Thyroid gland (tissue), 4 donors: ENCODE data around the gene PI16. TPM values are rescaled to one million over a fixed set of nuclear protein-coding genes. Genes with fewer than 3 reads are reported as not detected.

Experiments
- DNase-seq, 2 donors: peaks; one replicate each; pipeline ENCODE4 v3.0.0-alpha.2; 2019
- H3K27ac ChIP-seq, 3 donors: fragments of 200-600 bp; sonication (generic); 1 replicate in 2 of 3; 2 replicates in 1 of 3; pipeline ENCODE4 v1.5.1; 2016 to 2019; ENCODE audit warnings: mild to moderate bottlenecking in 1 of 3, moderate library complexity in 1 of 3
- H3K27me3 ChIP-seq: fragments of 200-600 bp; sonication (generic); one replicate; pipeline ENCODE4 v1.5.1; 2019
- H3K36me3 ChIP-seq, 2 donors: fragments of 200-600 bp; sonication (generic); one replicate each; pipeline ENCODE4 v1.5.1; 2016 to 2019
- H3K4me1 ChIP-seq, 2 donors: fragments of 200-600 bp; sonication (generic); one replicate each; pipeline ENCODE4 v1.5.1; 2017 to 2019
- H3K4me3 ChIP-seq, 3 donors: fragments of 200-600 bp; sonication (generic); replicated peaks in 1 of 3; 1 replicate in 2 of 3; 2 replicates in 1 of 3; pipeline ENCODE4 v1.5.1; 2016; ENCODE audit warnings: mild to moderate bottlenecking in 1 of 3
- H3K9me3 ChIP-seq: fragments of 200-600 bp; sonication (generic); one replicate; pipeline ENCODE4 v1.5.1; 2017
- POLR2A ChIP-seq, 2 donors: fragments of 450-650 bp; IDR thresholded peaks; one replicate each; pipeline ENCODE4 v1.6.1; 2017; ENCODE audit warnings: antibody characterized with exemption in 2 of 2, mild to moderate bottlenecking in 2 of 2, moderate library complexity in 1 of 2
- WGBS, 2 donors: methylation state at CpG; one replicate each; pipeline ENCODE4 v1.1.5; 2017; 5-methylcytosine and 5-hydroxymethylcytosine counted together
- intact Hi-C: fragments of 100-400 bp; cut with DNase I; formaldehyde crosslinking; loops from one replicate; pipeline ENCODE4 v1.15.1; 2023
- total RNA-seq, 4 donors: library from RNA; depleted of rRNA; stranded (reverse); fragments of >200 nt; gene quantifications; one replicate each; pipeline ENCODE4 v1.2.3, GENCODE V29; 2016
- TF ChIP-seq, protein P1 (sequence below), 6 experiments: fragments of 200-600 bp in 3 of 6; fragments of 450-650 bp in 3 of 6; sonication (generic) in 3 of 6; IDR thresholded peaks; one replicate each; pipeline ENCODE4 v1.5.1; 2016 to 2019; ENCODE audit warnings: antibody characterized with exemption in 6 of 6, mild to moderate bottlenecking in 2 of 6, inconsistent platforms in 1 of 6, moderate library complexity in 1 of 6

Gene PI16
- total RNA-seq, 4 donors from 2014 or later, result 5.1 to 22.9 (median 9.1) TPM

DNA sequence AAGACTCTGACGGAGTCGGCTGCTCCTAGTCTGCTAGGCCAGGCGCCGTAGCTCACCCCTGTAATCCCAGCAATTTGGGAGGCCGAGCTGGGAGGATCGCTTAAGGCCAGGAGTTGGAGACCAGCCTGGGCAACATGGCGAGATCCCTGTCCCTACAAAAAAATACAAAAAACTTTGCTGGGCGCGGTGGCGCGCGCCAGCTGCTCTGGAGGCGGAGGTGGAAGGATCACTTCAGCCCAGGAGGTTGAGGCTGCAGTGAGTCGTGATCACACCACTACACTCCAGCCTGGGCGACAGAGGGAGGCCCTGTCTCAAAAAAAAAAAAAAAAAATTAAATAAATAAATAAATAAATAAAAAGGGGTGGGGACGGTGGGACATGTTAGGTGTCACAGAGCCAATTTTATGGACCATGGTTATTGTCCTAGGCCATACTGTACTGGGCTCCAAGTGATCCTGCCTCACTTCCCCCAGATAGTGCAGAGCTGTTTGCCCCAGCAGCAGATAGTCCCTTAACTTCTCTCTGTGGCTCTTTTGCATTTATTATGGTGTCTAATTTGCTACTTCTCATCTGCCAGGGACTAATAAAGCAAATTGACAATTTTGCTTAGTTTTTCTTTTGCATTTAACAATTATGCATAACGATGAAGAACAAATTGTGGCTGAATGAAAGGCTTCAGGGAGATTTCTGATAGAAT is 5.2 kb downstream of the PI16 start:
- no peak for TF ChIP-seq POLR2A (IDR thresholded peaks at IDR 0.05)
- TF ChIP-seq, protein P1, sequence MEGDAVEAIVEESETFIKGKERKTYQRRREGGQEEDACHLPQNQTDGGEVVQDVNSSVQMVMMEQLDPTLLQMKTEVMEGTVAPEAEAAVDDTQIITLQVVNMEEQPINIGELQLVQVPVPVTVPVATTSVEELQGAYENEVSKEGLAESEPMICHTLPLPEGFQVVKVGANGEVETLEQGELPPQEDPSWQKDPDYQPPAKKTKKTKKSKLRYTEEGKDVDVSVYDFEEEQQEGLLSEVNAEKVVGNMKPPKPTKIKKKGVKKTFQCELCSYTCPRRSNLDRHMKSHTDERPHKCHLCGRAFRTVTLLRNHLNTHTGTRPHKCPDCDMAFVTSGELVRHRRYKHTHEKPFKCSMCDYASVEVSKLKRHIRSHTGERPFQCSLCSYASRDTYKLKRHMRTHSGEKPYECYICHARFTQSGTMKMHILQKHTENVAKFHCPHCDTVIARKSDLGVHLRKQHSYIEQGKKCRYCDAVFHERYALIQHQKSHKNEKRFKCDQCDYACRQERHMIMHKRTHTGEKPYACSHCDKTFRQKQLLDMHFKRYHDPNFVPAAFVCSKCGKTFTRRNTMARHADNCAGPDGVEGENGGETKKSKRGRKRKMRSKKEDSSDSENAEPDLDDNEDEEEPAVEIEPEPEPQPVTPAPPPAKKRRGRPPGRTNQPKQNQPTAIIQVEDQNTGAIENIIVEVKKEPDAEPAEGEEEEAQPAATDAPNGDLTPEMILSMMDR (IDR thresholded peaks at IDR 0.05), result no peak
- Histone ChIP-seq H3K27ac (peak overlapping the region in 1 of 3 donors; percentile 7), H3K9me3 (no peaks in the 10 kb centered on the region), H3K27me3 (no peaks in the 10 kb centered on the region), H3K4me3 (no peak overlapping the region), H3K4me1 (peaks cover 16 to 26% of the 10 kb centered on the region in 2 donors), H3K36me3 (no peaks in the 10 kb centered on the region)
- no peak for DNase-seq
- intact Hi-C loops, result no loop called here
- WGBS, 2 donors, result 95% methylated on average over 16 to 17 of the region's 17 CpGs

DNA sequence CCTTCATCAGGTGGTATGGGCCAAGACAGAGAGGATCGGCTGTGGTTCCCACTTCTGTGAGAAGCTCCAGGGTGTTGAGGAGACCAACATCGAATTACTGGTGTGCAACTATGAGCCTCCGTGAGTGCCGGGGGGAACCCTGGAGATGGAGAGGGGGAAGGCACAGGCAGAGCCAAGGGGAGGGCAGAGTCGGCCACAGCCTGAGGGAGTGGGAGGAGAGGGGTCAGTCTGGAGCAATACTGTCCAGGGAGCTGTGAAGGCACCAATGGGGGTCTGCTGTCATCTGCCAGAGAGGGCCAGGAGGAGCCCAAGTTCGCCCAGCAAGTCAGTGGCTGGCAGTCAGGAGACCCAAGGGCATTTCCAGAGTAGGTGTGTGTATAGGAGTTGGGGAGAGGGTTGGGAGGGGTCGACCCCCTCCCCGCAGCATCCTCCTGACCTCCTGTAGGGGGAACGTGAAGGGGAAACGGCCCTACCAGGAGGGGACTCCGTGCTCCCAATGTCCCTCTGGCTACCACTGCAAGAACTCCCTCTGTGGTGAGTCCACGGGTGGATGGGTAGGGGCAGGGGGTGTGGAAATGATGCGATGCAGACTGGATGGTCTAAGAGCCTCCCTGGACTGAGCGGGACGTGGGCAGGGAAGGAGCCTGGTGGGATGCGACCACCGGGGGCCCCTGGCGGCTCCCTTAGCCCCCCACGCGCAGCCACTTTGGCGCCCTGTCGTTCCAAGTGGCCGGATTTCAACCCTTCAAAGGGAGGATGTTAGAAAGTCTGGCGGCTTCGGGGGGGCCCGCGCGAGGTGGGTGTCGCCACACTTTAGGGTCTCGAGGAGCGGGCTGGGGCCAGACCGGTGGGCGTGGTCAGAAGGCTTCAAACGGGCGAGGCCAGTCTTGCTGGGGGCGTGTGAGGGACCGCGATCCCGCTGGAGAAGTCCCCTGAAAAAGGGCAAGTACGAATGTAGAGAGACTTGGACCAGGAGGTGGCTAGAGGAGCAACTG is 7.2 kb downstream of the PI16 start:
- TF ChIP-seq POLR2A (IDR thresholded peaks at IDR 0.05), result no peak
- TF ChIP-seq, protein P1 (IDR thresholded peaks at IDR 0.05), result no peak
- no peaks in the 10 kb centered on the region for H3K9me3 ChIP-seq
- intact Hi-C loops, result no loop called here
- no peak overlapping the region for H3K4me3 ChIP-seq
- H3K36me3 ChIP-seq, result no peaks in the 10 kb centered on the region
- peaks cover 21 to 33% of the 10 kb centered on the region in 2 donors for H3K4me1 ChIP-seq
- DNase-seq, result no peak
- WGBS, 2 donors, result 66 to 76% methylated on average over 38 to 40 of the region's 40 CpGs
- no peaks in the 10 kb centered on the region for H3K27me3 ChIP-seq
- H3K27ac ChIP-seq, result no peak overlapping the region

DNA sequence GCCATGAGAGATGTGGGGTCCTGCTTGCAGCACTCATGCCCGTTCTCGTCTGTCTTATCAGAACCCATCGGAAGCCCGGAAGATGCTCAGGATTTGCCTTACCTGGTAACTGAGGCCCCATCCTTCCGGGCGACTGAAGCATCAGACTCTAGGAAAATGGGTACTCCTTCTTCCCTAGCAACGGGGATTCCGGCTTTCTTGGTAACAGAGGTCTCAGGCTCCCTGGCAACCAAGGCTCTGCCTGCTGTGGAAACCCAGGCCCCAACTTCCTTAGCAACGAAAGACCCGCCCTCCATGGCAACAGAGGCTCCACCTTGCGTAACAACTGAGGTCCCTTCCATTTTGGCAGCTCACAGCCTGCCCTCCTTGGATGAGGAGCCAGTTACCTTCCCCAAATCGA is 8.3 kb downstream of the PI16 start:
- intact Hi-C loops, result no loop called here
- Histone ChIP-seq H3K27me3 (no peaks in the 10 kb centered on the region), H3K36me3 (peaks cover 9 to 10% of the 10 kb centered on the region in 2 donors), H3K4me3 (no peak overlapping the region), H3K9me3 (no peaks in the 10 kb centered on the region), H3K4me1 (peaks cover 21 to 33% of the 10 kb centered on the region in 2 donors), H3K27ac (peak overlapping the region in 1 of 3 donors; percentile 75)
- TF ChIP-seq, protein P1 (IDR thresholded peaks at IDR 0.05), result no peak
- no peak for TF ChIP-seq POLR2A (IDR thresholded peaks at IDR 0.05)
- peak in 1 of 2 donors; percentile 43 for DNase-seq
- WGBS, 2 donors, result 75 to 83% methylated on average over 12 of the region's 12 CpGs

DNA sequence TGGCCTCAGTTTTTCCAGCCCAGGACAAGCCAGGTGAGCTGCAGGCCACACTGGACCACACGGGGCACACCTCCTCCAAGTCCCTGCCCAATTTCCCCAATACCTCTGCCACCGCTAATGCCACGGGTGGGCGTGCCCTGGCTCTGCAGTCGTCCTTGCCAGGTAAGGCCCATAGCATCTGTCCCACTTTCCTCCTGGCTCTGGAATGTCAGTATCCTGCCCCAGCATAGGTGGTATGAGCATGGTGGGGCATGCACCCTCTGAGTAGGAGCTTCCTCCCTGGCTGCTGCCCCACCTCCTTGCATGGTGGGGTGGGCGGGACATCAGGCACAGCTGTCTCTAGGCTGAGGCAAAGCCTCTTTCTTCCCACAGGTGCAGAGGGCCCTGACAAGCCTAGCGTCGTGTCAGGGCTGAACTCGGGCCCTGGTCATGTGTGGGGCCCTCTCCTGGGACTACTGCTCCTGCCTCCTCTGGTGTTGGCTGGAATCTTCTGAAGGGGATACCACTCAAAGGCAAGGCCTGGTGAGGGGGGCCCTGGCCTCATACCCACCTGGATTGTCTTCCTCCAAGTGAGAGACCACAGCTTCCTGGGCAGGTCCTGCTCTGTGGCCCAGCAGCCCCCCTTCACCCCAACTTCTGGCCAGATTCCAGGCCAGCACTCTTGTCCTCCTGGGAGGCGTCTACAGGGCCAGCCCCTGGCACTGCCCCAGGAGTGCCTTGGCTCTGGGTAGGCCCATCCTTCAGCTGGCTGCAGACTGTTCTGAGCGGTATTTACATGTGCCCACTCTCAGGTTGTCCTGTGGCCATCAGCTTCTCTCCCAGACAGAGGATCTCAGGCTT is 9.1 kb downstream of the PI16 start:
- Histone ChIP-seq H3K9me3 (no peaks in the 10 kb centered on the region), H3K4me1 (peaks cover 21 to 33% of the 10 kb centered on the region in 2 donors), H3K27ac (peak overlapping the region; percentile 52 to 75 (median 53)), H3K27me3 (no peaks in the 10 kb centered on the region), H3K4me3 (no peak overlapping the region), H3K36me3 (peaks cover 17 to 18% of the 10 kb centered on the region in 2 donors)
- TF ChIP-seq POLR2A (IDR thresholded peaks at IDR 0.05), result no peak
- TF ChIP-seq, protein P1 (IDR thresholded peaks at IDR 0.05), result no peak
- WGBS, 2 donors, result 31 to 57% methylated on average over 9 of the region's 11 CpGs
- intact Hi-C loops, result no loop called here
- DNase-seq, result peak; percentile 97 to 99
